C4-2B (cell line): ENCODE measurements around the gene ASH1L.
"Not testable (repeated sequence)": the region's sequence is repeated elsewhere in the genome, so short reads cannot be mapped to it uniquely, and the experiment has no call there.

ENCODE experiments used
- H3K27ac ChIP-seq: fragments of 450-650 bp; 2 replicates; pipeline ENCODE4 v1.5.1; 2017
- ZFX ChIP-seq: fragments of 450-650 bp; IDR thresholded peaks from 2 replicates; pipeline ENCODE4 v1.6.1; 2017
- TF ChIP-seq, protein P1 (sequence below): fragments of 450-650 bp; conservative IDR thresholded peaks from 2 replicates; pipeline ENCODE4 v1.5.1; 2017; ENCODE audit warnings: mild to moderate bottlenecking

ASH1L gene

DNA sequence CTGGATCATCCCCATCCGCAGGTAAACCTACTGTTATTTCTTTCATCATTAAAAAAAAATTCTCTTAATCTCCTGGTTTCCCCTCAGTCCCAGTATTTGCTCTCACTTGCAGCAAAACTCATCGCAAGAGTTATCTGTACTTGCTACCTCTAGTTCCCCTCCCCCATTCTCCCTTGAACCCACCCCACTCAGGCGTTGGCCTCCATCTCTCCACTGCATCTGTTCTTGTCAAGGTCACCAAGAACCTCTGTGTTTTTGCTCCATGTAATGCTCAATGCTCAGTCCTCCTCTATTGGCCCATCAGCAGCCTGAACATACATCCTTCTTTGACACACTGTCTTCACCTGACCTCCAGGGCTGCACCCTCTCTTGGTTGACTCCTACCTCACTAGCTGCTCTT lies 265.9 kb downstream of the ASH1L start:
- no peak overlapping the region for H3K27ac ChIP-seq
- TF ChIP-seq, protein P1, sequence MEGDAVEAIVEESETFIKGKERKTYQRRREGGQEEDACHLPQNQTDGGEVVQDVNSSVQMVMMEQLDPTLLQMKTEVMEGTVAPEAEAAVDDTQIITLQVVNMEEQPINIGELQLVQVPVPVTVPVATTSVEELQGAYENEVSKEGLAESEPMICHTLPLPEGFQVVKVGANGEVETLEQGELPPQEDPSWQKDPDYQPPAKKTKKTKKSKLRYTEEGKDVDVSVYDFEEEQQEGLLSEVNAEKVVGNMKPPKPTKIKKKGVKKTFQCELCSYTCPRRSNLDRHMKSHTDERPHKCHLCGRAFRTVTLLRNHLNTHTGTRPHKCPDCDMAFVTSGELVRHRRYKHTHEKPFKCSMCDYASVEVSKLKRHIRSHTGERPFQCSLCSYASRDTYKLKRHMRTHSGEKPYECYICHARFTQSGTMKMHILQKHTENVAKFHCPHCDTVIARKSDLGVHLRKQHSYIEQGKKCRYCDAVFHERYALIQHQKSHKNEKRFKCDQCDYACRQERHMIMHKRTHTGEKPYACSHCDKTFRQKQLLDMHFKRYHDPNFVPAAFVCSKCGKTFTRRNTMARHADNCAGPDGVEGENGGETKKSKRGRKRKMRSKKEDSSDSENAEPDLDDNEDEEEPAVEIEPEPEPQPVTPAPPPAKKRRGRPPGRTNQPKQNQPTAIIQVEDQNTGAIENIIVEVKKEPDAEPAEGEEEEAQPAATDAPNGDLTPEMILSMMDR = no peak
- no peak for TF ChIP-seq ZFX

DNA sequence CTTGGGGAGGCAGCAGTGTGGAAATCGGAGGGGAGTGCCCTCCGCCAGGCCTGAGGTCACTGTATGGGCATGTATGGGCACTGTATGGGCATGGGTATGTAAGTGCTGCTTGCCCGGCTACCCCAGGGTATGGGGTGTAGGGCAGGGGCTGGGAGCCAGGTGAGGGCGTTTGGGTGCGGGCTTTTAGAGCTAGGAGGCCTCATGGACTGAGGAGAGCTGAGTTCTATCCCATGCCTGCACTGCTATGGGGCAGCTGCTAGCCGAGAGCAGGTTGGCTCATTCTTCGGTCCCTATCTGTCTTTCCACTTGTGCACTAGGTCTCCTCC lies 266.7 kb downstream of the ASH1L start:
- TF ChIP-seq, protein P1 = no peak
- TF ChIP-seq ZFX = no peak
- H3K27ac ChIP-seq = no peak overlapping the region

DNA sequence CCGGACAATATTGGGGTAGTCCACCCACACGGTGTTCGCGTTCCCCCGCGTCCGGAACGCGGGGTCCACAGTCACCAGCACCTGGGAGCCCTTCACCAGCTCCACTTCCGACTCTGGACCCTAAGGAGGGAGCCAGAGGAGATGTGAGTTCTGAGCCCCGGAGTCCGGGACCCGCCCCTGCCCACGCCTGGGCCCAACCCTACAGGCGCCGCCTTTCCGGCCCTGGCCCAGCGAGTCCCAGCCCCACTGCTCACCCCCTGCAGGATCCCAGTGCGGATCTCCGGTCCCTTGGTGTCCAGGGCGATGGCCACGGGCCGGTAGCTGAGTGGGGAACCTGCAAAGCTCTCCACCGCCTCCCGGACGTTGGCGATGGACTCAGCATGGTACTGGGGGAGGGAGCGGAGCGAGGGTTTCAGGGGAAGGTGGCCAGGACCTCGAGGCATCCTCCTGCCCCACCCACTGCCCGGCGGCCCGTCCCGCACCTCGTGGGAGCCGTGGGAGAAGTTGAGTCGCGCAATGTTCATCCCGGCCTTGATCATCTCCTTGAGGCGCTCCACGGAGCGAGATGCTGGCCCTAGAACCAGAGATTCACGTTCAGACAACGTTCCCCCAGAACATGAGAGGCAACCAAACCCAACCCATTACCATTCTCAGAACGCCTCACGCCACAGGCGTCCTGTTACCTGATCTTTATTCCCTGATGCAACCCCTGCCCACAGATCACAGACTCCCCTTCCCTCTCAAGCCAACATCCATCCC lies 267.2 kb downstream of the ASH1L start:
- no peak for TF ChIP-seq ZFX
- TF ChIP-seq, protein P1 = no peak
- H3K27ac ChIP-seq = no peak overlapping the region

DNA sequence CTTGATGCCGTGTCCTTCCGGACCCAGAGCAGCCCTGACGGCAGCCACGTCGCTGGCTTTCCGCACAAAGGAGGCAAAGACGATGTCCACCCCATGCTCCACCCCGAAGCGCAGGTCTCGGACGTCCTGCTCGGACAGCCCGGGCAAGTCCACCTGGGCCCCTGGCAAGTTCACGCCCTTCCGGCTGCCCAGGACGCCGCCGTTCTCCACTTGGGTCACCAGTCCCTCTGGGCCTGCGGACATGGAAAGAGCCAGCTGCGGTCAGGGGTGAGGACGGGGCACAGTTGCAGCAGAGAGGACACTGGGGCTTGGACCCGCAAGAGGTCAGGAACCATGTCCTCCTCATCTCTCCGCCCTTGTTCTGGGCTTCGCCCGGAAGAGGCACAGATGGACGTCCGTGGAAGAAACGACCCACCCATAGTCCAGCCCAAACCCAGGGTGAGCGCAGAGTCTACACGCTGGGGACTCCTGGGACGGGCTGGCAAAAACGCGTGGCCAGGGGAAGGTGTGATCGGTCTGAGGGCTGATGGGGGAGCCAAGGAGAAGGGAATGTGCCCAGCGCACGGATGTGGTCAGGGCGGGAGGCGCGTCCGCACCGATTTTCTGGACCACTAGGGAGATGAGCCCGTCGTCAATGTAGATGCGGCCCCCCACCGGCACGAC lies 268.0 kb downstream of the ASH1L start:
- TF ChIP-seq, protein P1 = no peak
- no peak for TF ChIP-seq ZFX

DNA sequence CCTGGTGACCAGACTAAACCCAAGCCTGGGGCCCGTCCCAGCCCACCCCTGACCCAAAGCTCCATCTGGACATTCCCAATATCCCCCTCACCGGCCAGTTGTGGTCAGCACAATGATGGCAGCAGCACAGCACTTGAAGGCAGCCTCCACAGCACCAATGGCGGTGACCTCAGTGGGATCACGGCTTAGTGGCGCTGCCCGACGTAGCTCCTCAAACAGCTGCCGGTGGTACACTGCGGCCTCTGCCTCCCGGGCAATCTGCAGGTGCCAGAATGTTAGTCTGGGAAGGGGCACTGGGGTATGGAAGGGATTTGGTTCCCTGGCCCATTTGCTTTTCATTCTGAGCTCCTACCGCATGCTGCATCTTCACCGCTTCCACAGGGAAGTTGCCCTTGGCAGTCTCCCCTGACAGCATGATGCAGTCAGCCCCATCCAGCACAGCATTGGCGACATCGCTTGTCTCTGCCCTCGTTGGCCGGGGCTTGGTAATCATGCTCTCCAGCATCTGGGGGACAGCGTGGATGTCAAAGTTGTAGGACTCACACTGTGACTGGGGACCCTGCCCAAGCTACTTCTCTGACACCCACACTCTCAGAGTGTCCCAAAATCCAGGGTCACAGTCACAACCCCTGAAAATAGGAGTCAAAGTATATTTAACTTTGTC lies 269.4 kb downstream of the ASH1L start:
- TF ChIP-seq ZFX = no peak
- TF ChIP-seq, protein P1 = no peak
- H3K27ac ChIP-seq = no peak overlapping the region

More for the DNA sequence above, 268.0 kb downstream of the ASH1L start:
- no peak overlapping the region for H3K27ac ChIP-seq

DNA sequence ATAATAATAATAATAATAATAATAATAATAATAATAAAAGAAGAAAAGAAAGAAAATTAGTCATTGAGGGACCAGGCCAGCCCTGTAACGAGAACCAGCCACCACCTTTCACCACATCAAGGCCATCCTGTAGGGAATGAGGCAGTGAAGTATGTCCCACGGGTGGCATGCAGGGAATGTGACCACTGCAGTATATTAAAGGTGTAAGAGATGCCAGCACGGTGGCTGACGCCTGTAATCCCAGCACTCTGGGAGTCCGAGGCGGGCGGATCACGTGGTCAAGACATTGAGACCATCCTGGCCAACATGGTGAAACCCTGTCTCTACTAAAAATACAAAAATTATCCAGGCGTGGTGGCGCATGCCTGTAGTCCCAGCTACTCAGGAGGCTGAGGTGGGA lies 271.6 kb downstream of the ASH1L start:
- not testable (repeated sequence) for H3K27ac ChIP-seq

DNA sequence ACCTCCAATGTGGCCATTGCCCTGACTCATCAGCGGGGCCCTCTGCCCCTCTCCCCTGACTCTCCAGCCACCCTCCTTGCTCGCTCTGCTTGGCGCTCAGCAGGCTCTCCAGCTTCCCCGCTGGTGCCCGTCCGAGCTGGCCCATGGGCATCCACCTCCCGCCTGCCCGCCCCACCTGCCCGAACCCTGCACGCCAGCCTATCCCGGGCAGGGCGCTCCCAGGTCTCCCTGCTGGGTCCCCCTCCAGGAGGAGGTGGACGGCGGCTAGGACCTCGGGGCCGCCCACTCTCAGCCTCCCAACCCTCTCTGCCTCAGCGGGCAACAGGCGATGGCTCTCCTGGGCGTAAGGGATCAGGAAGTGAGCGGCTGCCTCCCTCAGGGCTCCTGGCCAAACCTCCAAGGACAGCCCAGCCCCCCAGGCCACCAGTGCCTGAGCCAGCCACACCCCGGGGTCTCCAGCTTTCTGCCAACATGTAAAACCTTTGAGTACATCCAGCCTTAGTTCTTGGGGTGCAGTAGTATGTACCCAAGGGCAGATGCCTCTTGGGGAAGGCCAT lies 274.5 kb downstream of the ASH1L start:
- peak overlapping the region; percentile 37 for H3K27ac ChIP-seq
- TF ChIP-seq, protein P1 = no peak
- TF ChIP-seq ZFX = no peak
